Measurements from ENCODE around the gene GMDS.

GRCh38 chr6:1702580-1703051 lies 542.8 kb downstream of the GMDS start:
- no peak for TF ChIP-seq CTCF (IDR thresholded peaks at IDR 0.05)
- TF ChIP-seq POLR2A (IDR thresholded peaks at IDR 0.05) = no peak

Data from heart left ventricle (tissue), 13 donors.